ENCODE measurements around the gene CLCN1.
A peak's percentile ranks its signal among the peaks of the same experiment; 100 is the strongest.

The CLCN1 gene

GRCh38 chr7:143281529-143281928 is 34.4 kb upstream of the CLCN1 start:
- no peak for DNase-seq (ENCODE audit: low spot score)
- no peak for TF ChIP-seq CTCF (IDR thresholded peaks at IDR 0.05)
- Histone ChIP-seq H3K4me3 (no peak overlapping the region), H3K27ac (no peak overlapping the region)

GRCh38 chr7:143282124-143282523 is 33.8 kb upstream of the CLCN1 start:
- no peak for TF ChIP-seq CTCF (IDR thresholded peaks at IDR 0.05)
- Histone ChIP-seq H3K4me3 (no peak overlapping the region), H3K27ac (no peak overlapping the region)
- DNase-seq (ENCODE audit: low spot score) = no peak

- TF ChIP-seq CTCF (IDR thresholded peaks at IDR 0.05) = no peak
- no peak overlapping the region for H3K4me3 ChIP-seq
- no peak for DNase-seq (ENCODE audit: low spot score)
- no peak overlapping the region for H3K27ac ChIP-seq
These were observed 32.5 kb upstream of the CLCN1 start for GRCh38 chr7:143283381-143283780.

- H3K4me3 ChIP-seq = peak within 1 kb of the TSS; percentile 8
- DNase-seq (ENCODE audit: low spot score) = no peak
- H3K27ac ChIP-seq = no peak within 1 kb of the TSS
- no peak for TF ChIP-seq CTCF (IDR thresholded peaks at IDR 0.05)
These were observed 31.1 kb upstream of the CLCN1 start, which contains the start of gene TMEM139 for GRCh38 chr7:143284591-143285469. Gene TMEM139, plus strand, starts transcription at chr7:143284958. Its CDS starts 1,000 bp downstream, at chr7:143285958.

- no peak overlapping the region for H3K27ac ChIP-seq
- no peak for TF ChIP-seq CTCF (IDR thresholded peaks at IDR 0.05)
- no peak for DNase-seq (ENCODE audit: low spot score)
- no peak overlapping the region for H3K4me3 ChIP-seq
These were observed 30.5 kb upstream of the CLCN1 start for GRCh38 chr7:143285470-143285778.

- TF ChIP-seq CTCF (IDR thresholded peaks at IDR 0.05) = no peak
- Histone ChIP-seq H3K27ac (no peak overlapping the region), H3K4me3 (no peak overlapping the region)
- DNase-seq (ENCODE audit: low spot score) = no peak
These were observed 29.9 kb upstream of the CLCN1 start for GRCh38 chr7:143285806-143286521.

GRCh38 chr7:143286522-143286890 is 29.4 kb upstream of the CLCN1 start:
- Histone ChIP-seq H3K4me3 (no peak overlapping the region), H3K27ac (no peak overlapping the region)
- TF ChIP-seq CTCF (IDR thresholded peaks at IDR 0.05) = no peak
- no peak for DNase-seq (ENCODE audit: low spot score)
